PC-9 (cell line): ENCODE data around the gene NAXD. TPM values are rescaled to one million over a fixed set of nuclear protein-coding genes. Genes with fewer than 3 reads are reported as not detected.
"Not testable (repeated sequence)": the region's sequence is repeated elsewhere in the genome, so short reads cannot be mapped to it uniquely, and the experiment has no call there.

ENCODE experiments used
- BruUV-seq: library from RNA; stranded (reverse); fragments of 400-500 nt; replicated peaks from 2 replicates; lab custom pipeline; 2021; lab: Mats Ljungman, UMichigan
- CTCF ChIA-PET: fragments of 300-600 bp; sonication (Branson Sonifier 250); formaldehyde crosslinking; loops from one replicate; lab custom pipeline; 2022; ENCODE audit warnings: antibody characterized with exemption; lab: Charles Lee
- POLR2A ChIA-PET: fragments of 300-600 bp; sonication (Branson Sonifier 250); formaldehyde crosslinking; loops from one replicate; lab custom pipeline; 2022; ENCODE audit warnings: antibody characterized with exemption; ENCODE audit not compliant: unreplicated experiment; lab: Charles Lee
- DNase-seq, 2 experiments: peaks; one replicate each; pipeline versions ENCODE4 v3.0.0 to v3.0.0-alpha.2; 2015 to 2022; ENCODE audit warnings: mixed read lengths in 1 of 2
- H2AFZ ChIP-seq: fragments of 200-600 bp; sonication (generic); 2 replicates; pipeline ENCODE4 v1.8.1; 2017; ENCODE audit warnings: antibody characterized with exemption
- H3F3A ChIP-seq: fragments of 200-600 bp; sonication (generic); 2 replicates; pipeline ENCODE4 v1.8.1; 2017; ENCODE audit warnings: antibody characterized with exemption, mild to moderate bottlenecking, low read depth; ENCODE audit not compliant: insufficient read depth
- H3K27ac ChIP-seq: fragments of 200-600 bp; sonication (generic); 2 replicates; pipeline ENCODE4 v1.6.1; 2016; ENCODE audit warnings: mixed run types
- H3K27me3 ChIP-seq: fragments of 200-600 bp; sonication (generic); 2 replicates; pipeline ENCODE4 v1.6.1; 2016; ENCODE audit warnings: low read depth, mixed run types; ENCODE audit not compliant: insufficient read depth
- H3K36me3 ChIP-seq: fragments of 200-600 bp; sonication (generic); 2 replicates; pipeline ENCODE4 v1.6.1; 2016; ENCODE audit warnings: low read depth, mixed run types
- H3K4me1 ChIP-seq: fragments of 200-600 bp; sonication (generic); replicated peaks from 2 replicates; pipeline ENCODE4 v1.6.1; 2016; ENCODE audit warnings: mixed run types; ENCODE audit not compliant: insufficient read depth
- H3K4me2 ChIP-seq: fragments of 200-600 bp; sonication (generic); 2 replicates; pipeline ENCODE4 v1.6.1; 2017; ENCODE audit warnings: mixed run types
- H3K4me3 ChIP-seq: fragments of 200-600 bp; sonication (generic); 2 replicates; pipeline ENCODE4 v1.6.1; 2016; ENCODE audit warnings: mixed run types
- H3K79me2 ChIP-seq: fragments of 200-600 bp; sonication (generic); 2 replicates; pipeline ENCODE4 v1.6.1; 2017; ENCODE audit warnings: low read depth, mixed run types
- H3K9me2 ChIP-seq: fragments of 200-600 bp; sonication (generic); 2 replicates; pipeline ENCODE4 v1.8.1; 2017; ENCODE audit warnings: mild to moderate bottlenecking; ENCODE audit not compliant: insufficient read depth
- H3K9me3 ChIP-seq: fragments of 200-600 bp; sonication (generic); 2 replicates; pipeline ENCODE4 v1.8.1; 2016; ENCODE audit warnings: low read depth; ENCODE audit not compliant: insufficient read depth
- H4K20me1 ChIP-seq: fragments of 200-600 bp; sonication (generic); 2 replicates; pipeline ENCODE4 v1.8.1; 2017; ENCODE audit not compliant: insufficient read depth
- CTCF ChIP-seq: fragments of 200-600 bp; sonication (generic); conservative IDR thresholded peaks from 2 replicates; pipeline ENCODE4 v1.6.1; 2017; ENCODE audit warnings: mixed run types, antibody characterized with exemption, mild to moderate bottlenecking, moderate library complexity
- EZH2 ChIP-seq: fragments of 200-600 bp; sonication (generic); IDR thresholded peaks from 2 replicates; pipeline ENCODE4 v1.8.0; 2017; ENCODE audit warnings: antibody characterized with exemption, low read depth
- intact Hi-C: fragments of 100-400 bp; cut with micrococcal nuclease; formaldehyde crosslinking; loops from one replicate; pipeline ENCODE4 v1.10.0; 2022; ENCODE audit not compliant: unreplicated experiment
- total RNA-seq: library from RNA; stranded (reverse); gene quantifications from 2 replicates; pipeline ENCODE4 v1.2.3, GENCODE V29; 2021

The NAXD gene
- total RNA-seq, 1 experiment from 2014 or later: 30.2 TPM

DNA sequence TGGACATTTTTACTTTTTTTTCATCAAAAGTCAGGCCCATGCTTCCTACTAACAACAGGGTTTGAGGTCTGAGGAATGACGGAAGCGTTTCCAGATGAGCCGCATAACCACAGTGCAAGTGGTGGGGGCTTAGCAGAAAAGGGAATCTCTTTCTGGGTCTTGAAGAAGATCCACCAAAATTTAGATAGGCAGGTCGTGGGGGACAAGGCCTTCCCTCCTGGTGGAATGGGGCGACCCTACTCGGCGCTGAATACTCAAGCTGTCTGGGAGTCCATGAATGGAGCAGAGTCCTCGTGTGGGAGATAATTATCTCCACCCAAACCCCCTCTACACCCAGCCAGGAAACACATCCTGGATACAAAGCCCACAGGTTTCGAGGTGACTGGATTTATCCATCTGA, 53.7 kb downstream of the NAXD start:
- H3K36me3 ChIP-seq: 0 out of 2 replicates have a peak, but pooled peaks cover 14% of the 10 kb centered on the region
- H4K20me1 ChIP-seq: no peaks in the 10 kb centered on the region
- POLR2A ChIA-PET: interaction anchor here (0.6 kb wide), 1 partner anchor 12 kb away, joined by 3 read pairs; no protein-coding TSS in a partner anchor
- no peak for DNase-seq
- intact Hi-C loops: no loop called here
- no peaks in the 10 kb centered on the region for H3K4me1 ChIP-seq
- no TSS peak for BruUV-seq
- H3K27me3 ChIP-seq: no peaks in the 10 kb centered on the region
- H3K9me2 ChIP-seq: no peaks in the 10 kb centered on the region
- H3K9me3 ChIP-seq: no peaks in the 10 kb centered on the region
- H2AFZ ChIP-seq: no peak overlapping the region
- no peak overlapping the region for H3K4me3 ChIP-seq
- H3K79me2 ChIP-seq: no peaks in the 10 kb centered on the region
- H3K4me2 ChIP-seq: no peak overlapping the region
- no peaks in the 10 kb centered on the region for H3F3A ChIP-seq
- no peak overlapping the region for H3K27ac ChIP-seq
- CTCF ChIA-PET: no interaction called here
- TF ChIP-seq CTCF (no peak), EZH2 (no peak)

- H4K20me1 ChIP-seq, H2AFZ ChIP-seq, intact Hi-C loops, H3F3A ChIP-seq, H3K79me2 ChIP-seq, H3K27me3 ChIP-seq, H3K9me2 ChIP-seq, CTCF ChIA-PET, H3K4me2 ChIP-seq, H3K27ac ChIP-seq, H3K4me3 ChIP-seq, H3K4me1 ChIP-seq, POLR2A ChIA-PET, BruUV-seq, H3K9me3 ChIP-seq, DNase-seq: not testable (repeated sequence)
- 0 out of 2 replicates have a peak, but pooled peaks cover 12% of the 10 kb centered on the region for H3K36me3 ChIP-seq
Observed at GRCh38 chr13:110669814-110670213, 54.5 kb downstream of the NAXD start.

GRCh38 chr13:110676595-110677587, 61.5 kb downstream of the NAXD start:
- Histone ChIP-seq H3K36me3 (peaks cover 25% of the 10 kb centered on the region), H3K4me1 (no peaks in the 10 kb centered on the region), H2AFZ (no peak overlapping the region), H3F3A (no peaks in the 10 kb centered on the region; the same call in 1 of the 2 replicates), H4K20me1 (no peaks in the 10 kb centered on the region), H3K4me2 (no peak overlapping the region), H3K9me2 (no peaks in the 10 kb centered on the region), H3K27ac (no peak overlapping the region), H3K79me2 (no peaks in the 10 kb centered on the region), H3K4me3 (no peak overlapping the region), H3K9me3 (no peaks in the 10 kb centered on the region), H3K27me3 (no peaks in the 10 kb centered on the region)
- no peak for TF ChIP-seq CTCF
- no peak for TF ChIP-seq EZH2
- no TSS peak for BruUV-seq
- ChIA-PET POLR2A (interaction anchor here (0.7 kb wide), 1 partner anchor 41 kb away, joined by 4 read pairs; no protein-coding TSS in a partner anchor), CTCF (no interaction called here)
- DNase-seq: no peak
- intact Hi-C loops: no loop called here
